ENCODE results near the gene PANK2. TPM values are rescaled to one million over a fixed set of nuclear protein-coding genes. Genes with fewer than 3 reads are reported as not detected.
"Not testable (repeated sequence)": the region's sequence is repeated elsewhere in the genome, so short reads cannot be mapped to it uniquely, and the experiment has no call there.

PANK2 gene
- total and polyA plus RNA-seq, 8 donors: 34.1 to 47.8 (median 39.1) TPM

DNA sequence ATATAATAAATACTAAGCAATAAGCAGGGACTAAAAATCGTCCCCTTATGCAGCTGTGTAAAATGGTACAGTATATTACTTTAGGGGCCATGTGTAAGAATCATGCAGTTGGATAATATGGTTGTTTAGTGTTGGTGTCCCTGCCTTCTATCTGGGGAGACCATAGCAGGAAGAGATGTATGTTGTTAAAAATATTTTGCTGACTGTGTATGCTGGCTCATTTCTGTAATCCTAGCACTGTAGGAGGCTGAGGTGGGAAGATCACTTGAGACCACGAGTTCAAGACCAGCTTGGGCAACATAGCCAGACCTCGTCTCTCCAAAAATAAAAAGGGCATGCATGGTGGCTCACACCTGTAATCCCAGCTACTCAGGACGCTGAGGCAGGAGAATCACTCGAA, 5.6 kb downstream of the PANK2 start:
- Histone ChIP-seq H3K4me3 (no peak overlapping the region), H3K27ac (no peak overlapping the region), H3K27me3 (no peaks in the 10 kb centered on the region), H3K4me1 (peaks cover 35 to 95% of the 10 kb centered on the region in 2 donors), H3K36me3 (peaks cover 0 to 12% of the 10 kb centered on the region in 2 donors), H3K9me3 (no peaks in the 10 kb centered on the region)
- ATAC-seq (no peak), DNase-seq (no peak)
- intact Hi-C loops (cut with DNase I): no loop called here
- TF ChIP-seq, protein P1, sequence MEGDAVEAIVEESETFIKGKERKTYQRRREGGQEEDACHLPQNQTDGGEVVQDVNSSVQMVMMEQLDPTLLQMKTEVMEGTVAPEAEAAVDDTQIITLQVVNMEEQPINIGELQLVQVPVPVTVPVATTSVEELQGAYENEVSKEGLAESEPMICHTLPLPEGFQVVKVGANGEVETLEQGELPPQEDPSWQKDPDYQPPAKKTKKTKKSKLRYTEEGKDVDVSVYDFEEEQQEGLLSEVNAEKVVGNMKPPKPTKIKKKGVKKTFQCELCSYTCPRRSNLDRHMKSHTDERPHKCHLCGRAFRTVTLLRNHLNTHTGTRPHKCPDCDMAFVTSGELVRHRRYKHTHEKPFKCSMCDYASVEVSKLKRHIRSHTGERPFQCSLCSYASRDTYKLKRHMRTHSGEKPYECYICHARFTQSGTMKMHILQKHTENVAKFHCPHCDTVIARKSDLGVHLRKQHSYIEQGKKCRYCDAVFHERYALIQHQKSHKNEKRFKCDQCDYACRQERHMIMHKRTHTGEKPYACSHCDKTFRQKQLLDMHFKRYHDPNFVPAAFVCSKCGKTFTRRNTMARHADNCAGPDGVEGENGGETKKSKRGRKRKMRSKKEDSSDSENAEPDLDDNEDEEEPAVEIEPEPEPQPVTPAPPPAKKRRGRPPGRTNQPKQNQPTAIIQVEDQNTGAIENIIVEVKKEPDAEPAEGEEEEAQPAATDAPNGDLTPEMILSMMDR (IDR thresholded peaks at IDR 0.05): no peak

DNA sequence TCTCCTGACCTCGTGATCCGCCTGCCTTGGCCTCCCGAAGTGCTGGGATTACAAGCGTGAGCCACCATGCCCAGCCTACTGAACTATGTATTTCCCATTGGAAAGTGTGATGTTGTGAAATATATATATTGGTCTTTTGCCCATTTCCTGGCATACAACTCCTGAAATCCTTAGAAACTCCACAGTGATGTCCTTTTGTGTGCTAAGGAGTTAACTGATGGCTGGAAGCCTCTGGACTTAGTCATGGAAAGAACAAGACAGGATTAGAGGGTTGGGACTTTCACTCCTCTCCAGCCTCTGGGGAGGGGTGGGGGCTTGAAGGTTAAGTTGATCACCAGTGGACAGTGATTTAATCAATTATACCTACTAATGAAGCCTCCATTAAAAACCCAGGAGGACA, 7.1 kb downstream of the PANK2 start:
- intact Hi-C loops (cut with DNase I): no loop called here
- ATAC-seq (no peak), DNase-seq (no peak)
- TF ChIP-seq, protein P1 (IDR thresholded peaks at IDR 0.05): no peak
- Histone ChIP-seq H3K27me3 (no peaks in the 10 kb centered on the region), H3K27ac (peak overlapping the region in 1 of 2 donors; percentile 21), H3K4me3 (no peak overlapping the region), H3K9me3 (no peaks in the 10 kb centered on the region), H3K4me1 (peaks cover 40 to 100% of the 10 kb centered on the region in 2 donors), H3K36me3 (peaks cover 0 to 12% of the 10 kb centered on the region in 2 donors)

DNA sequence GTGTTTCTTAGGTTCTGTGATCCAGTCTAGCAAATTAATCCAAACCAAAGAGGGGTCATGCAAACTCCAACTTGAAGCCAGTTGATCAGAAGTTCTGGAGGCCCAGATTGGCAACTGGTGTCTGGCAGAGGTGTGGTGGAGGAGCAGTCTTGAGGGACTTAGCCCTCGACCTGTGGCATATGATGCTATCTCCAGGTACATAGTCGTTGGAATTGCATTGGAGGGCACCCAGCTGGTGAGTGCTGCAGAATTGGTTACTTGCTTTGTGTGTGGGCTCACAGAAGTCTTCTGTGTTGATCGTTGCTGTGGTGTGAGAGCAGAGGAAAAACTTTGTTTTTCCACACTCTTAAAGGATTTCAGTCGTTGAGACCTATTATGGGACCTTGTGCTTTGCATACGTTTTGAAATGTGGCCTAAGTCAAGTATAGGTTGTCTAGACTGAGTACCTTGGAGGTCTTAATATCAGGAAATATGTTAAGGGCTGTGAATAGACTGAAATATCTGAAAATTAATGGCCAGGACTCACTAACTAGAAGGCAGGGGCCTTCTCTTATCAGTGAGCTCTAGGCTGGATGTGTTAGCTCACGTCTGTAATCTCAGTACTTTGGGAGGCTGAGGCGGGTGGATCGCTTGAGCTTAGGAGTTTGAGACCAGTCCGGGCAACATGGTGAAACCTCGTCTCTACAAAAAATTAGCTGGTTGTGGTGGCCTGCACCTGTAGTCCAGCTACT, 7.8 kb downstream of the PANK2 start:
- Histone ChIP-seq H3K4me1 (peaks cover 33 to 100% of the 10 kb centered on the region in 2 donors), H3K27ac (peak overlapping the region in 1 of 2 donors; percentile 21), H3K27me3 (no peaks in the 10 kb centered on the region), H3K4me3 (no peak overlapping the region), H3K36me3 (peaks cover 0 to 12% of the 10 kb centered on the region in 2 donors), H3K9me3 (no peaks in the 10 kb centered on the region)
- TF ChIP-seq, protein P1 (IDR thresholded peaks at IDR 0.05): no peak
- DNase-seq (no peak), ATAC-seq (no peak)
- intact Hi-C loops (cut with DNase I): no loop called here

DNA sequence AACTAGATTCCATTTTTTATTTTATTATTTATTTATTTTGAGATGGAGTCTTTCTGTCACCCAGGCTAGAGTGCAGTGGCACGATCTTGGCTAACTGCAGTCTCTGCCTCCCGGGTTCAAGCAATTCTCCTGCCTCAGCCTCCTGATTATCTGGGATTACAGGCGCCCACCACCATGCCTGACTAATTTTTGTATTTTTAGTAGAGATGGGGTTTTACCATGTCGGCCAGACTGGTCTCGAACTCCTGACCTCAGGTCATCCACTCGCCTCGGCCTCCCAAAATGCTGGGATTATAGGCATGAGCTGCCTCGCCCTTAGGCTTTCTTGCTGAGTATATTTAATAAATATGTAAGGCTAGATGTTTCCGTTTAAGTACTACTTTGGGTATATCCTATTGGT, 9.0 kb downstream of the PANK2 start:
- intact Hi-C loops (cut with DNase I); H3K9me3 ChIP-seq; ATAC-seq; DNase-seq; H3K4me3 ChIP-seq; H3K27ac ChIP-seq; H3K27me3 ChIP-seq: not testable (repeated sequence)
- Histone ChIP-seq H3K36me3 (peaks cover 0 to 12% of the 10 kb centered on the region in 2 donors), H3K4me1 (peaks cover 31 to 98% of the 10 kb centered on the region in 2 donors)

DNA sequence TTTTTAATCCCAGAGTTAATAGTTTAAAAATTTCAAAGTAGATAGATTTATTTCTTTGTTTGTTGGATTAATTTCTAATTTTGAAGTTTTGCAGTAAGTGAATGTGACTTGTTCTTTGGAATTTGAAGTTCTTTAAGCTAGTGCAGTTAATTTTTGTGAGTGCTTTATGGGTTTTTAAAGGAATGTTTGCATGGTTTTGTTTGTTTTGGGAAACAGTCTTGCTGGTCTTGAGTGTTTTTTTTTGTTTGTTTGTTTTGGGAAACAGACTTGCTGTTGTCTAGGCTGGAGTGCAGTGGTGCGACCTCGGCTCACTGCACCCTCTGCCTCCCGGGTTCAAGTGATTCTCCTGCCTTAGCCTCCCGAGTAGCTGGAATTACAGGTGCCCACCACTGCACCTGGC, 9.5 kb downstream of the PANK2 start:
- TF ChIP-seq, protein P1 (IDR thresholded peaks at IDR 0.05): no peak
- H3K27me3 ChIP-seq: no peaks in the 10 kb centered on the region
- no peak for ATAC-seq
- intact Hi-C loops (cut with DNase I): no loop called here
- H3K4me3 ChIP-seq: no peak overlapping the region
- H3K36me3 ChIP-seq: peaks cover 0 to 12% of the 10 kb centered on the region in 2 donors
- no peak for DNase-seq
- H3K27ac ChIP-seq: no peak overlapping the region
- H3K4me1 ChIP-seq: peaks cover 31 to 98% of the 10 kb centered on the region in 2 donors
- H3K9me3 ChIP-seq: no peaks in the 10 kb centered on the region
